ENCODE data around the gene VAMP2. TPM values are rescaled to one million over a fixed set of nuclear protein-coding genes. Genes with fewer than 3 reads are reported as not detected.
"Not testable (repeated sequence)": the region's sequence is repeated elsewhere in the genome, so short reads cannot be mapped to it uniquely, and the experiment has no call there.

Gene VAMP2
- total RNA-seq, 1 donor from 2014 or later: 4.6 TPM

DNA sequence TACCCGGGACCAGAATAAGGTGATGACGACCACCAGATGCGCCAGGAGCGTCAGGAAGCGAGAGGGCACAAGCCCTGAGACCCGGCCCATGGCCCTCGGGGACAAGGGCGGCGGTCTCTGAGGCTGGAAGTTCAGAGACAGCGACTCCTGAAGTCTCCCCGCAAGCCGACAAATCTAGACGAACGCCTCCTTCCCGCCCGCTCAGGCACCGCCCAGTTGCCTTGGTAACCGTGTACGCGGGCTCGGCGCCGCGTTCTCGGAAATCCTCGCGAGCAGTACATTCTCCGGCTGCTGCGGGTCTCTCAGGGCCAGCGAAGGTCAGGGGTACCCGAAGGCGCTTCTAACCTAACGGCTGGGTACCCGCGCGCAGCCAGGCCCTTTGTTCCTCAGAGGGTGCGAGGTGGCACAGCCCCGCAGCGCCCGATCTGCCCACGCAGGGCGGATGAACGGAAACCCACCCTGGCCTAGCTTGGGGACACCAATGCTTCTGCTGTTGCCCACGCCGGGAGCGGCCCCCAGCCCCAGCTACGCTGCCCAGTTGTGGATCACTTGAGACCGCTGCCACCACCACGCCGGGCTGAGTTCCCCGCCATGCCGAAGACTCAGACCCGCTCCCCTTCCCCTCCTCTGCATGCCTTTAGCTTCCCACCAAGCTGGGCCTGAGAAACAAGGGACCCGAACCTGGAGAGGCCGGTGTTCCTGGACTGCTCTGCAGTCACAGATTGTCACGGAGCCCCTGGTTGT lies 13.6 kb upstream of the VAMP2 start, which contains the start of gene TMEM107:
Gene TMEM107 (minus strand): TSS at position 184 of the 744 bp plus-strand sequence. CDS start 94 bp downstream, at position 90.
- peak; percentile 71 to 81 for DNase-seq (ENCODE audit: low read depth in 2 of 2)

DNA sequence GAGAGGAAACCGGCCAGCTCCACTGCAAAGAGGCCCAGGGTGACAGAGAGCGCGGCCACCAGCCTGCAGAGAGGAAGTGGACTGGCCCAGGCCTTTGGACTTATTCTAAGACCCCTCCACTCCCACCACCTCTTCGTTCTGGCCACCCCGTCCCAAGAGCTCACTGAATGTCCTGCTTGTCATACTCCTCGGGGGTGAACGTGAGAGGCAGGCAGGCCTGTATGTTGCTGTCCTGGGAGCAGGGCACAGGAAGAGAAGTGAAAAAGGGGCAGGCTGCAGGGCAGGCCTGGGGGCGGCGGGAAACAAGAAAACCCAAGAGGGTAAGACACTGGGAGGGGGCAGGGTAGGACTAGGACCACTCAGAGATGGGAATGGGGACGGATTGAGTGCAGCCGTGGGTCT lies 13.0 kb upstream of the VAMP2 start:
- no peak for DNase-seq (ENCODE audit: low read depth in 2 of 2)

DNA sequence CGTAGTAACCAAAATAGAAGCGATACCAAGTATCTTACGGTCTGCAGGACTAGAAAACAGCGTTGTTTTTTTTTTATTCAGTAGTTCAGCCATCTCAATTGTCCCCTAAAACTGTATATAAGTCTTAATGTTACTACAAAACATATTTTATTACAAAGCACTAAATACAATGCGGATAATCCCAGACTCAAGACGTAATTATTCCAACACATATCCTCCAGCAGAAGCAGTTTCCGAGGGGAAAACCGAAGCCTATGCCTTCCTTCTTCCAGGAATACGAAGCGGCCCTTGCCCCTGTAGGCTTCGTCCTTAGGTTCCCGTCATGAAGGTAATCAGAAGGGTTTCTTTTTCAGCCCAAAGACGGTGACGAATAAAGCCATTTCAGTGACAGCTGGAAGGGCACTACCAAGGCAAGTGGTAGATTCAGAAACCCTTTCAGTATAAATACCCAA lies 11.1 kb upstream of the VAMP2 start:
- DNase-seq (ENCODE audit: low read depth in 2 of 2): no peak

DNA sequence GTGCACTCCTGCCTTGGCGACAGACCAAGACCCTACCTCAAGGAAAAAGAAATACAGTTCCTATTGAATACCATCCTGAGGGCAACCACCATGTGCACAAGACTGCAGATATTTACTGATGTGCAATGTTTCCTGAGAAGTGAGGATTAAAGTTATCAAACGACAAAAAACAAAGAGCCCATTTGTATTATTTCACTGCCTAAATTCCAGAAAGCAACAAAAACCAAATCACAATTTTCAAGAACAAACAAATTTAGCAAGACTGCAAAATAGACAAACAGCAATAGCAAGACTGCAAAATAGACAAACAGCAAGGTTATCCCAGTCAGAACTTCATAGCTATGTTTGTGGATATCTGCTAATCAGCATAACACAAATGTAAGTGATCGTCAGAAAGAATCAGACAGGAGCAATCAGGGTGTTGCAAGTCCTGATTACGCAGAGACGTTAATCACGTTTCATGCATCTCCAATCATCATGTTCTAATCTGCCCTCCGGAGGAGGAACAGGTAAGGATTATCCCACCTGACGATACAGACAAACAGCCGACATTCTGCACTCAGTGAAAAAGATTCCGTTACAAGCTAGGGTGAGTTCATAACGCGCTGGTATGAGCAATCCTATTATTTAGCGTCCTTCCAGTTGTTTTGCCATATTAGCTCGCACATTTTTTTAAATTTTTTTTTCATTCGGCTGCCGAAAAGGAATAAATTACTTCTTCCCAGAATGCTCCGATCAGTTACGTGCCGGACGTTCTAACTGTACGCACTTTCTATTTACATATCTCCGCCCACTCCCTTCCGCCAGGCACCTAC lies 10.5 kb upstream of the VAMP2 start:
- peak; percentile 94 to 97 for DNase-seq (ENCODE audit: low read depth in 2 of 2)

DNA sequence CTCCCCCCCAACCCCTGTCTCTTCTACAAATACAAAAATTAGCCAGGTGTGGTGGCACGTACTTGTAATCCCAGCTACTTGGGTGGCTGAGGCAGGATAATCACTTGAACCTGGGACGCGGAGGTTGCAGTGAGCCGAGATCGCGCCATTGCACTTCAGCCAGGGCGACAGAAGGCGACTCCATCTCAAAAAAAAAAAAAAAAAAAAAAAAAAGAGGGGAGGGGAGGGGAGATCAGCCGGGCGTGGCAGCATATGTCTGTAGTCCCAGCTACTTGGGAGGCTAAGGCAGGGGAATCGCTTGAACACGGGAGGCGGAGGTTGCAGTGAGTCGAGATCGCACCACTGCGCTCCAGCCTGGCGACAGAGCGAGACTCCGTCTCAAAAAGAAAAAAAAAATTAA lies 7.4 kb upstream of the VAMP2 start:
- not testable (repeated sequence) for DNase-seq (ENCODE audit: low read depth in 2 of 2)

DNA sequence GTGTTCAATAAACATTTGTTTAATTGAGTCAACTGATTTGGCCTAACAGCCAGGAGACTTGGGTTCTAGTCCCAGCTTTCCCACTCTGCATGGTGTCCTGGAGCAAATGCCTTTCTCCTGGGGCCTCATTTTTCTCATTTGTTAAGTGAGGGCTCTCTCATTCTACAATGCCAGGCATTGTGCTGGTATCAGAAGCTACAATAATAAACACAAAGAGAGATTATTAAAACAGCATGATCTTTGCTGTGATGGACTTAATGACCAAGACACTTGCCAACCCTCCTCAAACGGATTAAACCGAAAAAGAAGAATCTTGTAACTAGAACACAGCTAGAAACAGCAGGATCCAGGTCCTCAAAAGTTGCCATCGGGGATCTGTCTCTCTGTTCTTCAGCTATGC lies 4.8 kb upstream of the VAMP2 start:
- no peak for DNase-seq (ENCODE audit: low read depth in 2 of 2)

DNA sequence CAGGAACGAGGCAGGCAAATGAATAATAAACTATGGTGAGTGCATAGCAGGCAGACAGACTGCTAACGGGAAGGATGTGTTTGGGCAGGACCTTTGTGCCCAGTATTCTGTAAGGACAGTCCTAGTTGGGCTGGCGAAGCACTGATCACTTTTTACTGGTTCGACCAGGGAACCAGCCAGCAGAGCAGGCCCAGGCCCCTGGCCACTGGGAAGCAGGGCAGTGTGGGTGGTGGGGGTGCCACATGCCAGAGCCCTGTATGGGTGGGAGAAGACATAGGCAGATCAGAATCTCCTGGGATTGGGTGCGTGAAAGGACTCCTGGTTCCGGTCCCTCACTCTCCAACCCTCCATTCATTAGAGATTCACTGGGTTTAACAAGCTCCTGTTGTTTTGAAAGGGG lies 4.0 kb upstream of the VAMP2 start:
- DNase-seq (ENCODE audit: low read depth in 2 of 2): no peak

DNA sequence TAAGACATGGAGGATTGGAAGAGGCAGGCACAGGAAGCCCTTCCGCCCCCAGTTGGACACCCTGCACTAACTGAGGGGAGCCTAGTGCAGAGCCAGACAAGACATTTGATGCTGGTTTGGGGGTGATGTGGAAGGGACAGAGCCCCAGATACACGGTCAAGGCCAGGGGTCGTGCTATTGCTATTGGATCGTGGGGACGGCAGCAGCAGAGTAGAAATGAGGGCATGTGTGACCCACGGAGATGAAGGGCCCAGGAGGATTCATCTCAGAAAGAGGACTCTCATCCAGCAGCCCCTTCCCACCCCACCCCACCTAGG lies 2.0 kb upstream of the VAMP2 start:
- no peak for DNase-seq (ENCODE audit: low read depth in 2 of 2)

DNA sequence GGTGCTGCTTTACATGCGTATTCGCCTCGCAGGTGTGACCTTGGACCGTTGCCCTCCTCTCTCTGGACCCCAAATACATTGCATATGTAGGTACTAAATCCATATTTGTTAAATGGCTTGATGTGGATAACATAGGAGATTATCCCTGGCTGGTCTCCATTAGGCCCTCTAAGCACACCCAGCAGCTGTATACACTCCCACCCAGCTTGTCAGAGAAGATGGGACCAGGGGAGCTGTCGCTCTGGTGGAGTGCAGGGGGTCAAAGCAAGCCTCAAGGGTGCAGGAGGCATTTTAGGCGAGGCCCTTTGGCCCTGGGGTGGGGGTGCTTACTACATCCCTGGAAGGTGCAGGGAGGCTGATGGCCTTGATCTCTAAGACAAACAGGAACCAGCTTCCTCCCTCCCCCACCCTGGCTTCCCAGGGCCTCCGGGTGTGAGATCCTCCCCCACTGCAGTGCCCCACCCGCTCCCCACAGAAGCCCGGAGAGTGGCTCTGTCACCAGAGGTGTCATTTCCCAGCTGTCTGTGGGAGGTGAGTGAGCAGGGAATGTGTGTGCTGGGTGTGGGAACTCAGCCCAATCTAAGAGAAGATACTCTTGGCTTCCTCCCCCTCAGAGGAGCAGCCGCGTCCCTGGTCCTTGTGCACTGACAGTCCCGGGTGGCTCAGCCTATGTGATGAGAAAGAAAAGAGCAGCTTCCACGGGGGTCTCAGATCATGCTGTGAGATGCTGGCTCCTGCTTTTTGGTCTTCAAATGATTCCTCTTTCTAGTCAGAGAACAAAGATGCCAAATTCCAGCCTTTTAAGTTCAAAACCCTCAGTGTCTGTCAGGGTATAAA lies 1.4 kb upstream of the VAMP2 start:
- DNase-seq (ENCODE audit: low read depth in 2 of 2): no peak

DNA sequence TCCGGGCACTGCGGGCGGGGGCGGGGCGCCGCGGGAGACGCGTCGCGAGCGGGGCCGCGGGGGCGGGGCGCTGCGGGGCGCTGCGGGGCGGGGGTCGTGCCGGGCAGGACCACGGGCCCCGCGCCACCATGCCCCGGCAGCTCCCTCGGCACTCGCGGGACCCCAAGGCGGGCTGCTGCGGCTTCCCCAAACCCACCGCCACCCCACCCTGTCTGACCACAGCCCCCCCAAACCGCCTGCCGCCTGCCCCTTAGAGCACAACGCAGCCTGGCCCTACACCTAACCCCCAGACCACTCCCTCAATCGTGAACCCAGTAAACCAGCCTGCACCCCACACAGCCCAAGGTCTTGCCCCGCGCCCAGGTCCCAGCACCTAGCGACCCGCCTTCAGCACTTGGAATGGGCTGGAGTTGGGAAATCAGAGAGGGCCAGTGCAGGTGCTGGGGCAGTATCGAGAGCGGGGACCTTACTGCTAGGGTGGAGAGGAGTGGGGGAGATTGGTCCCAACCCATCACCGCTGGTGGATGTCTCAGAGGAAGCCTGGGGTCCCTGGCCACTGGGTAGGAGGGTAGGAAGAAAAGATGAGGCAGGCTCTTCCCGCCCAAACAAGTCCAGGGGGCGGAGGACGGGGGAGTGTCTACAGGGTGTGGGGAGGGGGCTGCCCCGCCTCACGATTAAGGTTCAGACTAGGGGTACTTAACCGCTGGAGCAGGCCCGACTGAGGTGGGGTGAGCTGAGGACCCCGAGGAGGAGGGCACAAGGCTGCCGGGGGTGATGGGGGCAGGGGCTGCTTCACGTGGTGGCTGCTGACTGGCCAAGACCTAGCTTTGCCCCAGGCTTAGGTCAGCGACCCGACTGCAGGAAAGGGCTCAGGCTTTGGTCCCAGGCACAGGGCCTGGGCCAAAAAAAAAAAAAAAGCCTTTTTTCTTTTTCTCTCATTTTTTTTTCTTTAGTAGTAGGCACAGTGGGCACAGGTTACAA lies 539 bp upstream of the VAMP2 start:
- DNase-seq (ENCODE audit: low read depth in 2 of 2): no peak

DNA sequence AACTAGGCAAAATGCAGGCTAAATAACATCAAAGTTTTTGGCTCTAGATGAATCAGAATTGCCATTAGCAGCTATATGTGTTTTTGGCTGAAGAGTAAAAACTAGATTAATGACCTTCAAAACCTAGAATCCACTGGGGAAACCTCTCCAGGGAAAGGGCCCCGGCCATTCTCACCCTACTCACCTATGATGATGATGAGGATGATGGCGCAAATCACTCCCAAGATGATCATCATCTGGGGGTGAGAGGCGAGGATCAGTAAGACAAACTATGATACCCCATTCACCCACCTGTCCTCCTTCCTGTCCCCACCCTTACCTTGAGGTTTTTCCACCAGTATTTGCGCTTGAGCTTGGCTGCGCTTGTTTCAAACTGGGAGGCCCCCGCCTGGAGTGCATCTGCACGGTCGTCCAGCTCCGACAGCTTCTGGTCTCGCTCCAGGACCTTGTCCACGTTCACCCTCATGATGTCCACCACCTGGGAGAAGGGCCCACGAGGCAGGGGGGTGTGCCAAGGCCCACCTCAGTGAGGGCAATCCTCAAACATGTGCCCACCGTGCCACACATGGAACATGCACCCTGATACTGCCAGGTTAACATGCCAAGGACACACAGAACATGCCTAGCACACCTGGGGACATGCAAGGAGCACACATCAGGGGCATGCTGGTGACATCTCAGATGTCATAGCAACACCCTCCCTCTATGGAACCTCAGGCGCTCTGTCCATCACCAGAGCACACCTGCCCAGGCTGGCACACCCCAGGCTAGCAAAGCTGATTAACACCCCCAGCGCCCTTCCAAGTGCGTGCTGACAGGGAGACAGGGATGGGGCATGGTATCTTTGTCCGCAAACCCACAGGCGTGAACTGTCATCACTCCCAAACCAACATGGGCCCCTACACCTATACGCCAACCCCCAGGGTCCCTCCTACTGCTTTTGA lies 1.2 kb downstream of the VAMP2 start:
- DNase-seq (ENCODE audit: low read depth in 2 of 2): no peak

DNA sequence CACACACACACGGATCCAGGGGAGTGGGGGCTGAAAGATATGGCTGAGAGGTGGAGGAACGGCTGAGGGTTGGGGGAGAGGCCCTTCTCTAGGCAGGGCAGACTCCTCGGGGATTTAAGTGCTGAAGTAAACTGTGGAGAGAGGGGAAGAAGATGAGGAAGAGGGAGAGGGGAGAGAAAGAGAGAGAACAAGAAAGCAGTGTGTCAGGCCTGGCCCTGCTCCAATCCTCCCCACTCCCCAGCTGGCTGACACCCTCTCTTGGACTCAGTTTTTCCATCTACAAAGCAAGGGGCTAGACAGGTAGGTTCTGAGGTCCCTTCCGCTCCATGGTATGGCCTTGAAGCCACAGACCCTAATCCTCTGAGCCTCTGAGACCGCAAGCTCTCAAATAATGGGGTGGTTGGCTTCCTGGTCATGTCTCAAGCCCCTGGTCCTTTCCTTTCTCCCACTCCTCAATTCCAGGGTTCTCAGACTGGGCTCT lies 2.0 kb downstream of the VAMP2 start:
- DNase-seq (ENCODE audit: low read depth in 2 of 2): no peak

DNA sequence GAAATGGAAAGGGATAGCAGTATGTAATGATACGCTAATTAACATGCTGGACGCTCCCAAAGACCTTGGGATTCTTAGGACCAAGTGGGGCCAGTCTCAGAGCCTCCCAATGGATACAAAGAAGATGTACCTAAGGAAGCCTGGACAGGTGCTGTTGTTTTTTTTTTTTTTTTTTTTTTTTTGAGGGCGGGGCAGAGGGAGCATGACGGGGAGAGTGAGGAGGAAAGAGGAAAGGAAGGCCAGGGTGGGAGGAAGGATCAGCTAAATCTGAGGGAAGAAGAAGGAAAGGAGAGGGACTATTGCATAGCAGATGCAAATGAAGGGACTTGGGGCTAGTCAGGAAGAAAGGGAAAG lies 2.5 kb downstream of the VAMP2 start:
- no peak for DNase-seq (ENCODE audit: low read depth in 2 of 2)

DNA sequence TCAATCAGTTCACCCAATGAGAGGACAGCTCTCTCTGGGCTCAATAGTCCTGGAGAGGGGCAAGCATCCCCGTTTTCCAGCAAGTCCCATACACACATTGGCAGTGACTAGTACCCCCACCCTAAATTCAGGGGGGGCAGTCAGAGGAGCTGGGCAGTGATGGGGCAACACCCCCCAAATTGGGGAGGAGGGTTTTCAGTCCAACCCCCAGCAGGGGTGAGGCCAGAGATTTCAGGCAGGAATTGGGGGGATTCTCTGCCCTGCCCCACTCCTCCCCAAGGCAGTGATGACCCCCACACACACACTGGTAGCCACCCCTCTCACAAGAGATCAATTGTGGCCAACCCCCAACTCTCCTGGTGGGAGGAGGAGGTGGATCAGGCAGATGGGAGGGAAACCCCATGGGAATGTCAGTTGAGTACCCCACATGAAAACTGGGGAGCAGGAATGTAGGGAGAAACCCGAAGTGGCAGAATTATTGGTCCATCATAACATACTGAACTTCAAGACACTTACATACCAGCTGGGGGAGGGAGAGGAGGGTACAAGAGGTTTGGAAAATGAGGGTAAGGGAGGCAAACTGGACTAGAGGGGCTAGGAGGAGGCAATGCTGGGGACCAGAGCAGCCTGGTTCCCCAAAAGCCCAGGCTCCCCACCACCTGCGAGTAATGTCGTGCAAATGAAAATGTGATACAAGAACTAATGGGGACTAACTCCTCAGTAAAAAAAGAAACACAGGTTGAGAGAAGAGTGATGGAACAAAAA lies 3.1 kb downstream of the VAMP2 start:
- DNase-seq (ENCODE audit: low read depth in 2 of 2): no peak

DNA sequence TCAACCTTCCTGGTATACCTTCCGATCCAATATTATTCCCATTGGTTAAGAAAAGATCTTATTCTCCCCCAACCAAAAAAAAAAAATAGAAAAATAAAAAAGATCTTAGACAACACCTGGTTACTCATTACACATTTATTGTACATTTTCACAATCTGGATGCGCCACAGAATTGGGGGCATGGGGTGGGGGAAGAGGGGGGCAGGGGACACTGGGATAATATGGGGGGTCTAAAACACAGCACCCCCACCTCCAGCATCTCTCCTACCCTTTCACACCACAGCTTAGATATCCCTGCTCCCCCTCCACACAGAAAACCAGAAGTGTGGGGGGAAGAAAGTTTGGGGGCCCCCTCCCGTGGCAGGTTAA lies 3.7 kb downstream of the VAMP2 start:
- DNase-seq (ENCODE audit: low read depth in 2 of 2): no peak

DNA sequence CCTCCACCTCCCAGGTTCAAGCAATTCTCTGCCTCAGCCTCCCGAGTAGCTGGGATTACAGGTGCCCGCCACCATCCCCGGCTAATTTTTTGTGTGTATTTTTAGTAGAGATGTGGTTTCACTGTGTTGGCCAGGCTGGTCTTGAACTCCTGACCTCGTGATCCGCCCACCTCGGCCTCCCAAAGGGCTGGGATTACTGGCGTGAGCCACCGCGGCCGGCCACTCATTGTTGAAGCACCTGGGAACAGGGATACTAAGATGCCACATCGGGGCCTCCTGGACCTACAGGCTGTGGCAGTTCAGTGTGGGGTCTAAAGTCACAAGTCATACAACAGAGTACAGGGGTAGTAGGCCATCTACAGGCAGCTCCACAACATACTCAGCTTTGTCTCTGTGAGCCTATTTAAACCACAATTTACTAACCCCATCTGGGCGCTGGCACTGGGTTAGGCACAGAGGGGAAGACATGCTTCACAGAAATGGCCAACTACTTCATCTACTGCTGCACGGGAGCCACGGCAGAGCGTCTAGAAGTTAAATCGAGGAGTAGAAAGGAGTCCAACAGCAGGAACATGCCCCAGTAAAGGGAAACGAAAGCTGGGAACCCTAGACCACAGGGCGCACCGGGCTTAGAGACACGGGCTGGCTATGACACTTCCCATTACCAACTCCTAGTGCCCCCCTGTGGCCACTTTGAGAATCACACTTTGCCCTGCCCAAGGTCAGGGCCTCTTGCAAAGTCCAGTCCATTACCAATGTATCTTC lies 4.3 kb downstream of the VAMP2 start:
- DNase-seq (ENCODE audit: low read depth in 2 of 2): peak; percentile 91 to 92

DNA sequence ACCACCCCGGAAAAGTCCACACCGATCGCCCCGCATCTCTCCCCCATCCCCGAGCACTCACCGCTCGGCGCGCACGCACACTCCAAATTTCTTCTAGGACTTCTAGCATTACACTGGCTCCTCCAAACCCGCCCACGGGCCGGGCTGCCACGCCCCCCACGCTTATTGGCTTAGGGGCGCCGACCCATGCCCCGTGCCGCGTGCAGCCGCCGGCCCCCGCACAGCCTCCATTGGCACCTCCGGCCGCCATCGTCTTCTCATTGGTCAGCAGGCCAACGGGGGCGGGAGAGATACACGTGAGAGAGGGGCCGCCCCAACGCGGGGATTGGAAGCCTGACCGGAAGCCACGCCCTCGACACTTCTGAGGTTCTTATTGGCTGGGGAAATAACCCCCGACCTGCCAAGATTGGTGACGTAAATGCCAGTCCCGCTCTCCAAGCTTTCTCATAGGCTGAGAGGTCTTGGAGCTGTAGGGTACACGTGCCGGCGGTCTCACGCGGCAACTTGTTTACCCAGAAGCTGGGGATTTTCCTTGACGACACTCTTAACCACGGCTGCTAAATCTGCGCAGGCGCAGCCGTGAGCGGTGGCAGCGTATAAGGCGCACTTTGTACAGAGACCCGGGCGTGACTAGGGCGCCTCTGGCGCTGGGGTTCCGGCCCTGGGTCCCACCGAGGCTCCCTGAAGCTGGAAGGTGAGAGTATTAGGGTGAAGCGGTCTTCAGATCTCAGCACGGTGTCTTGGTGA lies 6.3 kb downstream of the VAMP2 start:
- DNase-seq (ENCODE audit: low read depth in 2 of 2): peak; percentile 100

DNA sequence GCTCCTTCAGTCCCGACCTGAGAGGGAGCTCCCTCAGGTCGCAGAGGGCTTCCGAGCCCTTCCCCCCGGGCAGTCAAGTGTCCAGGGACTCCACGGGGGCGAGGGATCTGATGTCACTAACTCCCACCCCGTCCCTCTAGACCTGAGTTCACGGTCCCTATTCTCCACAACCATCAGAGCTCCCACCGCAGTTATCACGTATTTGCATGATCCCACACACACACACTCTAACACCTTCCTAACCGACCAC lies 6.8 kb downstream of the VAMP2 start:
- no peak for DNase-seq (ENCODE audit: low read depth in 2 of 2)
